HG03442 (cell line): ENCODE results near the gene MYL7.

ENCODE experiments used
- ATAC-seq: cut with Tn5 transposase; IDR thresholded peaks from one replicate; pipeline ENCODE4 v1.9.1; 2021; ENCODE audit warnings: mild to moderate bottlenecking, moderate library complexity; ENCODE audit not compliant: unreplicated experiment

The MYL7 gene

DNA sequence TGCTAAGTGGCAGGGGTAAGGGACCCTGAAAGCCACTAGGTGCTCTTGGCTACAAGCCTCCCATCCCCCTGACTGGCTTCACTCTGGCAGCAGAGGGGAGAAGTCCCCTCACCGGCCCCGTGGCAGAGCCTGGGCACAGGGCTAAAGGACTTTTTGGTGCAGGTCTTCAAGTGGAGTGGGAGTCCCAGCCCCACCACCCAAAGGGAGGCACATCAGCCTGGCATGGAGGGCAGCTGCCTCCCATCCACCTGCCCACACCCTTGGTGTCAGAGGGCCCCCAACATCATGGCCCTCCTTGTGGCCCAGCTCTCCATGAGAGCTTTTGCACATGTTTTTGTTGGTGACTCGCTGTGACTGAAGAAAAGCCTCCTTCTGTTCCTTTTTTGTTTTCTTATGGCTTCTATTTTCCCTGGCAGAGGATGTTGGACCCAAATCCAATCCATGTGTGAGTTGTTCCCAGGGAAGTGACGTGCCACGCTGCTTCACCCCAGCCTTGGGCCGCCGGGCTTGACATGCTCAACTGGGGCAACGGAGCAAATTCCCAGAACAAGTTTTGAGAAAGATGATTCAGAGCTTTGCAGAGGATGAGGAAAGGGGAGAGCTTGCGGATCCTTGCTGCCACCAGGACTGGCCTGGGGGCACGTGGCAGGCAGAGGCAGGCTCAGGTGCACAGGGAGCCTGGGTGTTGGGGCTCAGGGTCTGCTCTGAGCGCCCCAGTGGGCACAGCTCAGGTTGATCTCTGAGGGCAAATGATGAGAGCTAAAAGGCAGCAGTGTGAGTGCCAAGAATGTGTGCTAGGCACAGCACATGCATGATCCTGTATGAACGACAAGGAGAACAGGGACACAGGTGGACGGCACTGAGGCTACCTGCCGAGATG, 38.9 kb downstream of the MYL7 start:
- ATAC-seq = no peak

- ATAC-seq = no peak
These were observed 39.7 kb downstream of the MYL7 start for GRCh38 chr7:44101303-44101965.

DNA sequence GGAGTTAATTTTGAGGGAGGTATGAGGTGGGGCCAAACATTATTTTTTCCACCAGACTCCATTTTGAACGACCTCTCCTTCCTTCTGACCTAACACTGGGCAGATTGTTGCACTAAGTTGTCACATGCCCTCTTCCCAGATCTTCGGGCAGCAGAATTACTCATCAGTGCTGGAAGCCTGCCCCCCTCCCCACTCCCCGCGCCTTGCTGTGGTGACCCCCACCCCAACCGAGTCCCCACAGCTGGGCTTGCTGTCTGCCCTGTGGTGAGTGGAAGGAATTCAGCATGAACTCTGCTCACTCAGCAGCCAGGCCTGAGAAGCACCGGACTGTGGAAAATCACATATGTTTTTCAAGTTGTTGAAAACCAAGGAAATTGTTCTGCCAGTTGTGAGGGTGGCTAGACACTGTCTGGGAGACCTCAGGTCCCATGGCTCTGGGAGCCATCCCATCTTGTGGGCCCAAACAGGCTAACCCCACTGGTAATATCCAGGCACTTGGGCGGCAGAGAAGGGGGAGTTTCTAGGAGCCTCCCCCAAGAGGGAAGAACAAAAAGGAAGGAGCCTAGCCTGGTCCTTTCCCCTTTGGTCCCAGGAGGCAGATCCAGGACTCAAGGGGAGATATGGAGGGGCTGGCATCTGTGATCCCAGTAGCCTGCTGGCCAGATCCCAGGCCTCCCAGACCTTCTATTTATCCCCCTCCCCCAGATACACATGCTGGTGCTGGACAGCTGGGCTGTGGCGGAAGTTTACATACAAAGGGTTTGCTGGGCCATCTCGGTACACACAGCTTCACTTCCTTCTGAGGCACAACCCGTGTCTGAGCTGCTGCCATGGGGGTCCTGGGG, 40.5 kb downstream of the MYL7 start:
- ATAC-seq = no peak

DNA sequence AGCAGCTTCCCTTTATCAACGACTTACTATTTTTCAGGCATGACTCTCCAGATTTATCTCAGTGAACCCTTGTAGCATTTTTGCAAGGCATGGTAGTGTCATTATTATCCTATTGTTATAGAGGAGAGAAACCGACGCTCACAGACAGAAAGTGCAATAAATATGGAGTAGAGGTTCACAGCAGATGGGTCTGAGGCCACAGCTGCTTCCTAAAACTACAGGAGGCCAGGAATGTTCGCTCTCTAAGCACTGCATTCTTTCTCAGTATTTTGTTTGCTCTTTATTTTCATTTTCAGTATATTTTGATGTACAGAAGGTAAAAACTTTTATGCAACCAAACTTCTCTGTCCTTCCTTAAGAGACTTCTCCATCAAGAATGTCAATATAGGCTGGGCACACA, 41.5 kb downstream of the MYL7 start:
- no peak for ATAC-seq

- no peak for ATAC-seq
These were observed 42.8 kb downstream of the MYL7 start for GRCh38 chr7:44098092-44099068.

GRCh38 chr7:44097064-44097932, 43.8 kb downstream of the MYL7 start:
- peak; percentile 49 for ATAC-seq

DNA sequence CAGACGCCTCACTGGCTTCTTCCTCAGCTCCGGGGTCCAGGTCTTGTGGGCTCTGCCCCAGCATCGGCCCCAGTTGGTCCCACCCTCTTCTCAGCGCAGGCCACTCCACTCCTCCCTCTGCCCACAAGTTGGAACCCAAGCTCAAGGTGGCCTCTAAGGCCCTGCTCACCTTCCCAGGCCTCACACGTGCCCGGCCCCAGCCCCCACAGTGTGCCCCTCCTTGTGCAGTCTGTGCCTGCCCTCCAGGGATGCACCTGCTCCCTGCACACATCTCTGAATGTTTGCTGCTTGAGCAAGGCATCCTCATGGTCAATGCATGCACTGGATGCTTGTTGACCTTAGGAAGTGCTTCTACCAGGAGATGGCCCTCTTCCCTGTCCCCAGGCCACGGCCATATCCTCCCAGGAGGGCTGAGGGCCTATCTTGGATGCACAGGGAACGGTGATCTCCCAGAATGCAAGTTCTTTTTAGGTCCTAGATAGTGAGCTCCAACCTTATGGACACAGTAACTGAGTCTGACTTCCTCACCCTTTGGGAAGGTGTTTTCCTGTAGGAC, 44.7 kb downstream of the MYL7 start:
- ATAC-seq = no peak

- no peak for ATAC-seq
These were observed 45.4 kb downstream of the MYL7 start for GRCh38 chr7:44095781-44096180.

DNA sequence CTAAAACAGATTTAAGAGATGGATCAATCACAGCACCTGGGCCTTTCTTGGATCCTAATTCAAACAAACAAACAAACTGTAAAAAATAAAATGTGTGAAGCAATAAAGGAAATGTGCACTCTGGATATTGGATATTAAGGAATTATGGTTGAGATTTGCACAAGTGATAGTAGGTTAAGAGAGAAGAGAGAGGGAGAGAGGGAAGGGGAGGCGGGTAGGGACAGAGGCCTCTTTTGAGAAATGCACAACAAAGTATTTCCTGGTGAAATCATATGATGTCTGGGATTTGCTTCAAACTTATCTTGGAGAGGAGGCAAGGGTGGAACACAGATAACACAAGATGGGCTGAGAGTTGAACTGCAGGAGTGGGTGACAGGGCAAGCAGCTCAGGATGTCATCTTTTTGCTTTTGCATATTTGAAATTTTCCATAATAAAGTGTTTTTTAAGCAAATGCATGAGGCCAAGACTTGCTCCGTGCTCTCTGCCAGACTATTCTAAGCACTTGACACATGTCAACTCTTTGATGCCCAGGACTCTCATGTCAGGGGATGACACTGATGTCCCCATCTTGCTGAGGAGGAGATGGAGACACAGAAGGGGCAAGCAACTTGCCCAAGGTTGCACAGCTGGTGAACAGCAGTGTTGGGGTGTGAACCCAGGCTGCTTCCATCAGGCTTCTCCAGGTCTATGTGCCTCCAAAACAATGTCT, 46.1 kb downstream of the MYL7 start:
- ATAC-seq = no peak

DNA sequence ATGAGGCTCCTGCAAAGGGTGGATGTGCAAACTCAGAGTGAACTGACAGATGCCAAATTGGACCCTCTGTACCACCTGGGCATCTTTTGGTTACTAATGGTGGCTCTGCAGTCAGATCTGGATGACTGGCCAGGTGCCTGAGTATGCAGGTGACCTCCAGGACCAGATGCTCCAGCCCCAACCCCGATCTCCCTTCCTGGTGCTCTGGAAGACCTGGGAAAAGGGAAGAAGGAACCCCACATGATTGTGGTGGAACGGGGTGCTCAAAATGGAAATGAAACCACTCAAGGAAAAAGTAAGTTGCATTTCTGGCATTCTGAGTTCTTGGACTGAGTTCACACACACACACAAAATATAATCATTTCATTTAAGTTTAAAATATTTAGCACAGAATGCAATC, 46.8 kb downstream of the MYL7 start:
- no peak for ATAC-seq

GRCh38 chr7:44093102-44093641, 48.0 kb downstream of the MYL7 start:
- no peak for ATAC-seq
